Measurements from ENCODE around the gene CPSF4. TPM values are rescaled to one million over a fixed set of nuclear protein-coding genes. Genes with fewer than 3 reads are reported as not detected.
A peak's percentile ranks its signal among the peaks of the same experiment; 100 is the strongest.
"Not testable (repeated sequence)": the region's sequence is repeated elsewhere in the genome, so short reads cannot be mapped to it uniquely, and the experiment has no call there.

CPSF4 gene
- total RNA-seq, 1 donor from 2014 or later, result 15.0 TPM

DNA sequence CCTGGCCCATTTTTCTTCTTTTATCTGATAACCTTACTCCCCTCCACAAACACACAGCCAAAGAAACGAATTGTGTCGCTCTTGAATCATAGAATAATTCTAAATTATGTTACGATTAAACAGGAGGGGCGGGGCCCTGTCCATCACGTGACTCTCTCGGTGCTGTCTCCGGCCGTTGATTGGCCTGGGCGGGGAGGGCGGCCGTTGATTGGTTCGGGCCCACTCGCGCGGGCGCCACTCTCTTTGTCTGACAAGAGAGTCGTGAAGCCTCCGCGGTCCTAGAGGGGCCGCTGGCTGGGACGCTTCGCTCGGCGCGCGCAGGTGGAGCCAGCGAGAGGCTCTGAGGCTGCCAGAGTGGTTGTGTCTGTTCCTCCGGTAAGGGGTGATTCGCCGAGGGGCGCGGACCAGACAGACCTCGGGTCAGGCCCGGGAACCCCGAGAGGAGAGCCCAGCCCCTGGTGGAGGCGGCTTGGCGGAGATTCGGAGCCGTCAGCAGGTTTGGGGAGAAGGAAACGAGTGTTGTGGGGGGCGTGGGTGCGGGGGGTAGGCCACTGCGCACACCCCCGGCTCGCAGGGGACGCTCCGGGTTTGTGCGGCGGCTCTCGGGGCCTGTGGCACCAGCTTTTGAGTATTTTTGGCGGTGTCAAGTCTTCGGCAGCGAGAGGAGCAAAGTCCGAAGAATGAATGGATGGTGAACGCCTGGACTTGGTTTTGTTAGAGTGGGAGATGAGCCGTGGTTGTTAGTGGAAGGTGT lies 34.0 kb downstream of the CPSF4 start, which contains the start of gene ZNF789:
ZNF789 (plus strand) TSS at position 330 of the 754 bp plus-strand sequence. CDS start 3,567 bp downstream, outside the sequence.
- intact Hi-C loops (cut with DNase I), result loop anchor here (1.0 kb wide), 1 partner anchor 28 kb away; the partner anchor contains the start of gene ZNF394
- DNase-seq (ENCODE audit: low spot score), result peak; percentile 99

DNA sequence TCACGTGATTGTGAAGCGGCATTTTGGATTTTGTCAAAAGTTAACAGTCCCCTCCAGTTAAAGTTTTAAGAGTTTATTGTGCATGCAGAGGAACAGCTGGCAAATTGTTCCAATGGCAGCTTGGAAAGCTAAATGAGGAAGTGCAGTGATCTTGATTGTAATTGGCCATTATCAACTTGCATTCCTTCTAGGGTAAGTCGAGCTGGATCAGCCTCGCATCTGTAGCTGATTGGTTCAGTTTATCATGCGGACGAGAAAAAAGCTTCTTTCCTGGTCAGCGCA lies 34.5 kb downstream of the CPSF4 start:
- no peak for DNase-seq (ENCODE audit: low spot score)
- intact Hi-C loops (cut with DNase I), result no loop called here

DNA sequence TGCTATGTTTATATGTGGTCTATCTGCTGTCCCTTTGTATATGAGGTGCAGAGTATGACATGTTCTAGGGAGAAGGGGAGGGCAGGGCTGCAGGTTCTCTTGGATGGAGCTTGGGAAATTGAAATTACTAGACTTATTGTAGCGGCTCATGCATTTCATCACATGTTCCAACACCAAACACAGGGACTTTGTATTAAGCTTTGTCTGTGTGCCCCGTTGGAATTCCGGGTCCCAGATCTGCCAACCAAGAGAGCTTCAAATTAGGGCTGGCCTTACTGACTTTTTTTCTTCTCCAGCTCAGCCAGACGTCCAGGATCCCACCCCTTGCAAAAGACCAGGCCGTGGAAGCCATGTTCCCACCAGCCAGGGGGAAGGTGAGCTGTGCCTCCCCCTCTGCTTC lies 37.4 kb downstream of the CPSF4 start:
- intact Hi-C loops (cut with DNase I), result no loop called here
- no peak for DNase-seq (ENCODE audit: low spot score)

DNA sequence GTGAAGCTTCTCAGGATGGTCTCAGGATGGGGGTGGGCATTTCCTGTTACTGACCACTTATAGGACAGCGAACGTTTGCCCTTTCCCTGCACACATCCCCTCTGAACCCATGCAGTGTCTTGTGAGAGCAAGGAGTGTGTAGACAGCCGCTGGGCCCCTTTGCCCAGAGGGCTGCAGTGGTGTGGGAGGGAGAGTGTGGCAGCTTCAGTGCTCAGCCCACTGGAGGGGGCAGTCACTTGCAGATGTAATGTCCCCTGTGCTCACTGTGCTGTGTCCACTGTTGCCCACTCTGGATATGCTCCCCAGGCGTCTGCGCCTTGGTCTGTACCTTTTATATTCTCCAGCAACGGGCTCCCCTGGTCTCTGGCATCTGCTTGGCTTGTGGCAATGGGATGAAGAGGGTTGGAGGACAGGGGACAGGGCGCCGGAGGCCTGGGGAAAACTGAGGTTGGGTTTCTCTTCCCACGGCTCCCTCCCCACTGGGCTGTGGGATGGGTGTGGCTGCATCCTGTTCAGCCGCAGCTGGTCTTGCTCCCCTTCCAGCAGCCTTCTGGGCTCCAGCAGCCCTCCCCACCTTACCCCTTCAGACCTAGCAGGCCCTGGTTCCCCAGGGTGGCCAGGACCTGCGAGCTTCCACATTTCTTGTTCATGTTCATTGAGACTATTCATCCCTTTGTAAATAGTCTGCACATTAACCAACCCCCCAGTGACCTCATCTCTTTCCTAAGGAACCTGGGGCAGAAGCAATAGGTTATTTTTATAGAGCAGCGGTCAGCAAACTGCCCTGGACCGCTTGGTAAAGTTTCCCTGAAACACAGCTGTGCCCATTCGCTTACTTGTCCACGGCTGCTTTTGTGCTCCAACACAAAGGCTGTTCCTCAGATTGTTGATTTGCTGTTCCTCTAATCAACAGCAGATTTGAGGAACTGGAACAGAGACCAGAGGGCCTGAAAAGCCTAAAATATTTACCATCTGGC lies 40.0 kb downstream of the CPSF4 start:
- no peak for DNase-seq (ENCODE audit: low spot score)
- intact Hi-C loops (cut with DNase I), result no loop called here

DNA sequence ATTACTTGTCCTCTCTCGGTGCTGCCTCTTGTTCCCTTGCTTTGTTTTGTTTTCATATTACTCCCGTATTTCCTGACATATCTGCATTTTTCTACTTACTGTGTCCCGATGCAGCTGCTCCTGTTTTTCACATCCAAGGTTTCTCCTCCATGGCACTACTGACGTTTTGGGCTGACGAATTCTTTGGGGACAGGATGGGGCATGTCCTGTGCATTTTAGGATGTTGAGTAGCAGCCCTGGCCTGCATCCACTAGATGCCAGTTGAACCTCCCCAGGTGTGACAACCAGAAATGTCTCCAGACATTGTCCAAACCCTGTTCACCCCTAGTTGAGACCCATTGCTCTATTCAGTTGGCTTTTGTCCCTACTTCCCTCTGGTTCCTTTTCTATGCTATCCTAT lies 46.4 kb downstream of the CPSF4 start:
- intact Hi-C loops (cut with DNase I), result no loop called here
- no peak for DNase-seq (ENCODE audit: low spot score)

DNA sequence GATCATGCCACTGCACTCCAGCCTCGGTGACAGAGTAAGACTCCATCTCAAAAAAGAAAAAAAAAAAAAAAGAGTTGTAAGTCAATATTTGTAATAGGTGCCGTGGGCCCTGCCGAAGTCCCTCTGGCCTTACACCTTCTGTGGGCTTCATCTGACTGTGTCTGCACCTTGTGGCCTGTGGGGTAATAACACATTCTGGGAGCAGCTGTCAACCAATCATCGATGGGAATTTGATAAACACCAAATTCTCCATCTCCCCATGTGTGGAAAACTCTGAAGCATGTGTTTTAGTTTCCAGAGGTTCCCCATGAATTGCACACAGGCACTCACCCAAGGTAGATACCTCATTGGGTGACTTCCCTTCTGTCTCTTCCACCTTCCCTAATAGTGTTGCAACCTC lies 50.5 kb downstream of the CPSF4 start:
- no peak for DNase-seq (ENCODE audit: low spot score)
- intact Hi-C loops (cut with DNase I), result no loop called here

DNA sequence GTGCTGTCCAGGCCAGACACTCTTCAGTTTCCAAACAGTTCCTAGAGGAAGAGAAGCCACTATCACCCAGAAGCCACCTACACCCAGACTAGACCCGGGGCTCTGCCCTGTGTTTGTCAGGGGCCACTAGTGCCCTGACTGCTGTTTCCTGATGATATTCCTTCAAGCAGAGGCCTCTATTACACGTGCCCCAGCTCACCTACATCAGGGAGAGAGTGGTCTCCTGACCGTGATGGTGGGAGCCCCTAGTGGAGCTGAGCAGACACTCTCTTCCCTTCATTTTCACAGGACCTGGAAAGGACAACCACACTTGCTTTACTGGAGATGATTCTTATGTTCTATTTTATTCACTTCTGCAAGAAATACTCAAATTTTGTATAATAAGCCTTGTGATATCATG lies 52.1 kb downstream of the CPSF4 start:
- intact Hi-C loops (cut with DNase I), result no loop called here
- DNase-seq (ENCODE audit: low spot score), result no peak

DNA sequence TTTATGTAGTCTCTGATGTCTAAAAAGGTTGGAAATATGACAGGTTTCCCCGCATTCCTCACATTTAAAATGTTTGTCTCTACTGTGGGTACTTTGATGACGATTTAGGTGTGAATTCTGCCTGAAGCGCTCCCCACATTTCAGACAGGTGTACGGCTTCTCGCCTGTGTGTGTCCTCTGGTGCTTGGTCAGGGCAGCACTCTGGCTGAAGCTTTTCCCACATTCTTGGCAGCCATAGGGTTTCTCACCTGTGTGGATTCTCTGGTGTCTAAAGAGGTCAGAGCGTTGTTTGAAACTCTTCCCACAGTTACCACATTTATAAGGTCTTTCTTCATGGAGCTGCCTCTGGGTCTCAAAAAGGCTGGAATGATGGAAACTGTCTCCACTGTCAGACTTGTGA lies 55.1 kb downstream of the CPSF4 start:
- intact Hi-C loops (cut with DNase I), result no loop called here
- DNase-seq (ENCODE audit: low spot score), result no peak

DNA sequence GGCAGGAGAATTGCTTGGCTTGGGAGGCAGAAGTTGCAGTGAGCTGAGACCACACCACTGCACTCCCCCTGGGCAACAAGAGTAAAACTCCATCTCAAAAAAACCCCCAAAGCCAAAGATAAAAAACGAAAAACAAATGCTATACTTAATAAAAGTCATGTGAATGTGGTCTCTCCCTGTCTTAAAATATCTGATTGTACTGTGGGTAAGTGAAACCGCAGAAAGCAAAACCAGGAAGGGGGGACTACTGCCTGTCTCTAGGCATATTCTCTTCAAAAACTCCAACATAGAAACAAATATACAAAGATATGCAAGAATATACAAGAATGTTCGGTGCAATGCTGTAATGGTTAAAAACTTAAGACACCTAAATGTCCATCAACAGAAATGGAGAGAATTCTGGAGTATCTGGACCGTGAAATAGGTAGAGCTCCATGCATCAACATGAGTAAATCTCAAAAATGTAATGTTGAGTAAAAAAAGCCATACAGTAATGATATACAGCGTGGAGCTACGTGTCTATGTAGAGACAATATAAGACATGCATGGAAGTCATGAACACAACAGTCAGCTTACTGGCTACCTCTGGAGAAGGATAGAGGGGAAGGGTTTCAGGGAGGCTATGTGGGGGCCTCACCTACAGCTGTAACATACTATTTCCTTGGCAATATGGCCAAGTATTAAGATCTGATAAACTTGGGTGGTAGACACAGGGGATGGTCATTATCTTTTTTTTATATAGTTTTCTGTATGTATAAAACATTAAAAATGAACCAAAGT lies 59.2 kb downstream of the CPSF4 start:
- intact Hi-C loops (cut with DNase I), result no loop called here
- no peak for DNase-seq (ENCODE audit: low spot score)

DNA sequence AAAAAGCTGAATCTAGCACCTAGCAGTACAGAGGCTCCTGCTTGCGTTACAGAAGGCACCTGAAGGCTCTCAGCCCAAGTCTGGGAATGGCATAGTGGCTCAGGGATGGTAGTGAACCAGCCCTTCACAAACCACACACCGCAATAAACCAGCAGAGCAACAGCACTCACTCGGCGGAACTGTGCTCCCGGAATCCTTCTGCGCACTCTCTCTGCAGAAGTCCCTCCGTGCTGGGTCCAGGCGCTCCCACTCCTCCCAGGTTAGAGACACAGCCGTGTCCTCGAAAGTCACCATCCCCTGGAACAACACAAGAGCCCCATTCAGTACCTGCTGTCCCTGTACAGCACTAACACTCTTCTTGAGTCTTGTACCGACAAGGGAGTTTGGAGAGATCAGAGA lies 59.8 kb downstream of the CPSF4 start:
- no peak for DNase-seq (ENCODE audit: low spot score)
- intact Hi-C loops (cut with DNase I), result no loop called here

DNA sequence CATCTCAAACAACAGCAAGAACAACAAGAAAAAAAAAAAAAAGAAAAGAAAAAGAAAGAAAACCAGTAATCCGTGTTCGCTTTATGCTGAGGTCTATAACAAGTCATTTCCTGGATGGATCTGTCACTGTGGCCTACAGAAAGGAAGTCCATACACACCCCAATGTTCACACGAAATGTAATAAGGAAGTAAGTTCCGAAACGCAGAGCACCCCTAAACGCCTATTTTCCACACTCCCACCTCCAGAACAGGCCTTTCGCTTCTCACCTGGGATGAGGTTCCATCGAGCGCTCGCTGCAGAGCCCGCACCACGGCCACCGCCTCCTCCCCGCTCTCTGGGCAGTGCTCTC lies 60.6 kb downstream of the CPSF4 start:
- intact Hi-C loops (cut with DNase I), result no loop called here
- DNase-seq (ENCODE audit: low spot score), result no peak

DNA sequence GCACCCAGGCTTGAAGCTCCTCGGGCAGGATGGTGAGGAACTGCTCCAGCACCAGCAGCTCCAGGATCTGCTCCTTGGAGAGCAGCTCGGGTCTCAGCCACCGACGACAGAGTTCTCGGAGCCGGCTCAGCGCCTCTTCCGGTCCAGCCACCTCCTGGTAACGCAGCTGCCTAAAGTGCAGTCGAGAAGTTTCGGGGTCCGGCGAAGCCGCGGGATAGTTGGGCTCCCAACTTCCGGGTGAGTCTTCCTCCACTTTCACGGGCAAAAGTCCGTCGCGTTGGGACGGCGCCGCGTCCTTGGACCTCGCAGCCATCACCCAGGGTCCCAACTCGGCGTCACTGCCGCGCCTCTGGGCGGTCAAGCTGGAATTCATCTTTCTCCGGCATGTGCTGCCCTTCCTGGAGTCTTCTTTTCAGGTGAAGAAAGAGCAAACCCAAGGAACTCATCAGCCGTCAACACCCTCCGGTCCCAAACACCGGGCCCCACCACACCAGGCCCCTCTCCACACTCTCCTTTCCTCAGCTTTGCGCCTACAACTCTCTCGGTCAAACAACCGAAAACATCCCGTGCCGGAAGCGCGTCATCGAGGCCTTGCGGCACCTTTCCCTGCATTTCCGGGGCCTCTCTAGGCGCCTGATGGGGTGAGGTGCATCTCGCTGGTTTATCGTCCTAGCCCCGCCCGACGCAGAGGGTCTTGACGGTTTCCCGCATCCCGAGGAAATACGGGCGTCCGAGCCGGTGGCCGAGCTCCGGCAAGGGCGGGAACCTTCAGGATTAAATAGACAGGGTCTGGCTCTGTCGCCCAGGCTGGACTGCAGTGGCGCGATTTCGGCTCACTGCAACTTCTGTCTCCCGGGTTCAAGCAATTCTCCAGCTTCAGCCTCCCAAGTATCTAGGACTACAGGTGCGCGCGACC lies 61.2 kb downstream of the CPSF4 start, which contains the start of gene ZNF394:
ZNF394 (minus strand) TSS at position 561 of the 916 bp plus-strand sequence; CDS start at position 373, 188 bp downstream.
- intact Hi-C loops (cut with DNase I), result loop anchor here (1.0 to 2.0 kb wide), 2 partner anchors 28 to 53 kb away; partner anchors contain the start of genes FAM200A and ZNF789

DNA sequence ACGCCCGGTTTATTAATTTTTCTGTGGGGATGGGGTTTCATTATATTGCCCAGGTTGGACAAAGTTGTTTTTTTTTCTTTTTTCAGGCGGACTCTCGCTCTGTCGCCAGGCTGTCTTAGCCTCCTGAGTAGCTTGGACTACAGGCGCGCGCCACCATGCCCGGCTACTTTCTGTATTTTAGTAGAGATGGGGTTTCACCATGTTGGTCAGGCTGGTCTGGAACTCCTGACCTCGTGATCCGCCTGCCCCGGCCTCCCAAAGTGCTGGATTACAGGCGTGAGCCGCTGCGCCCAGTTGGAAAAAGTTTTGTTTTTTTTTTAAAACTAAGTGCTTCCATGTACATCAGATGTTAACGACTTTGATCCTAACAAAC lies 61.9 kb downstream of the CPSF4 start:
- intact Hi-C loops (cut with DNase I), result loop anchor here (1.0 to 2.0 kb wide), 2 partner anchors 28 to 52 kb away; partner anchors contain the start of genes FAM200A and ZNF789
- DNase-seq (ENCODE audit: low spot score), result no peak

More for the DNA sequence above, 61.2 kb downstream of the CPSF4 start, which contains the start of gene ZNF394:
- peak; percentile 97 for DNase-seq (ENCODE audit: low spot score)

DNA sequence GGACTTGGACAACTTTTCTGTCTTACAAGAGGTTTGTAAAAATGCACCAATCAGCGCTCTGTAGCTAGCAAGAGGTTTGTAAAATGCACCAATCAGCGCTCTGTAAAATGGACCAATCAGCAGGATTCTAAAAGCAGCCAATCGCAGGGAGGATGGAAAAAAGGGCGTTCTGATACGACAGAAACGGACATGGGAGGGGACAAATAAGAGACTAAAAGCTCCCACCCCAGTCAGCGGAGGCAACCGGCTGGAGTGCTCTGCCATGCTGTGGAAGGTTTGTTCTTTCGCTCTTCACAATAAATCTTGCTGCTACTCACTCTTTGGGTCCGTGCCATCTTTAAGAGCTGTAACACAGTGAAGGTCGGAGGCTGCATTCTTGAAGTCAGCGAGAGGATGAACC lies 62.5 kb downstream of the CPSF4 start:
- DNase-seq (ENCODE audit: low spot score), result not testable (repeated sequence)
- intact Hi-C loops (cut with DNase I), result loop anchor here (2.0 kb wide), 1 partner anchor 52 kb away; the partner anchor contains the start of gene FAM200A

DNA sequence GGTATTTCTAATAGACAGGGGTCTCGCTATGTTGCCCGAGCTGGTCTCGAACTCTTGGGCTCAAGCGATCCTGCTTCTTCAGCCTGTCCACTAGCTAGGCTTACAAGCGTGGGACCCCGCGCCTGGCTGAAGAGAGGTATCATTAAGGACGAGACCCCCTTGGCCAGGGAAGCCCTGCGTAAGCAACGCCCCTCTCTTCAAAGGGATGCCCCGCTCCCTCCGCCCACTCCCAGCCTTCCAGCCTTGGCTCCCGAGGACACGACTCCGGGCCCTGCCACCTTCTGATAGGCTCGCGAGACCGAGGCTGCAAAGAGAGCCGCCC lies 65.5 kb downstream of the CPSF4 start:
- intact Hi-C loops (cut with DNase I), result no loop called here
- no peak for DNase-seq (ENCODE audit: low spot score)

DNA sequence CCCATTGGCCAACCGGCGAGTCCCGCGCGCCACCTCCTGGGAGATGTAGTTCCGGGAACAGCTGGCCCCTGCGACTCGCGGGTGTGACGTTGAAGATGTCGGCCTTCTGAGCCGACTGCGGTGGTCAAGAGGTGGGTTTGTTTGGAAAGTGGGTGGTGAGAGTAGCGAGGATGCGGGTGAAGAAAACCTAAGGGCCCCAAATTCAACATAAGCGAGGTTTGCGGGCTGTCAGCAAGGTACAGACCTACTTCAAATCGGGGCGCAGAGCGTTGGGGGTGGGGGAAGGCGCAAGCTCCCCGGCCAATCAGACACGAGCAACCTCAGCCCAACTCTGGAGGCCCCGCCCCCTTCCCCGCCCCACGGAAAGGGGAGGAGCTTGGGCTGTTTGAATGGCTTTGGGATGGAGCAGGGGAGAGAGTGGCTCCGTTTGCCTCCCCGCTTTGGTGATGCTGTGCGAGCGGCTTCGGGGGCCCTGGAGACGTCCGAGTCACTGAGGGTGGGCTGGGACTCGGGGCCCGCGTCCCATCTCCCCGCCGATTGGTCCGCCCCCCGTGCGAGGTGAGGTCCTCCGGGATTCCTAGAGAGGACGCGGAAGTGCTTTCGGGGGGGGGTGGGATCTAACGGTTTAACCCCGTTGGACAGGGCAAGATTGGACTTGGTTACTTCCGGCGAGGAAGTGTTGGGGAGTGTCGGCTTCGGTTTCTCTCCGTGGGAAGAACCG lies 66.0 kb downstream of the CPSF4 start, which contains the start of gene ZKSCAN5:
ZKSCAN5 (plus strand) TSS at position 60 of the 721 bp plus-strand sequence. CDS start 1,383 bp downstream, outside the sequence.
- peak; percentile 100 for DNase-seq (ENCODE audit: low spot score)
- intact Hi-C loops (cut with DNase I), result no loop called here

DNA sequence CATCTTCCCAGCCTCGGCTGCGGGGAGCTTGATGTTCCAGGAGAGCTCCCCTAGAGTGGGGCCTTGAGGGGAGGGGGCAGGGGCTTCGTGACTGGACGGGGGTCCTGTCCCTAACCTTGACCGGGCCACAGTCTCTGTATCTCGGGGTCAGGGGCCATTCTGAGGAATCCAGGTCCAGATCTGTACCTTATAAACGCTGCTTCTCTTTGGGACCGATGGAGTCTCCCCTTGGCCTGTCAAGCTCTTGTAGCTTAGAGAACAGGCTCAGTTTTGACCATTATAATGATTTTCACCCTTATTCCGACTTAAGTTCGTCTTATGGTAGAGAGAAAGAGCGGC lies 66.5 kb downstream of the CPSF4 start:
- no peak for DNase-seq (ENCODE audit: low spot score)
- intact Hi-C loops (cut with DNase I), result no loop called here
